Smooth muscle cell of the pulmonary artery (primary cell): ENCODE results near the gene SWT1. TPM values are rescaled to one million over a fixed set of nuclear protein-coding genes. Genes with fewer than 3 reads are reported as not detected.

Source experiments
- total RNA-seq: library from RNA; depleted of rRNA; stranded (reverse); fragments of >200 nt; gene quantifications from 2 replicates; pipeline ENCODE4 v1.2.3, GENCODE V29; 2014

The SWT1 gene
- total RNA-seq, result 4.2 and 4.4 TPM in 2 replicates

GRCh38 chr1:185156854-185157598, at the start of gene SWT1, which contains the start of gene TRMT1L:
Gene SWT1 (plus strand): TSS chr1:185157167. CDS start chr1:185160842, 3,675 bp downstream.
Gene TRMT1L (minus strand): TSS chr1:185156953. CDS start chr1:185156712, 241 bp downstream.

GRCh38 chr1:185317034-185317885, 160.3 kb downstream of the SWT1 start, which contains the start of gene IVNS1ABP:
Gene IVNS1ABP (minus strand): TSS chr1:185317243. CDS start chr1:185309493, 7,750 bp downstream.

Other genes with a start within 250 kb of the SWT1 start
- gene NIBAN1, start 182.7 kb upstream of the SWT1 start, total RNA-seq, result 58.9 and 152 TPM in 2 replicates
- 27.4 and 44.3 TPM in 2 replicates for gene RNF2, start 111.6 kb upstream of the SWT1 start, total RNA-seq
- gene TRMT1L, start 214 bp upstream of the SWT1 start, total RNA-seq, result 26.1 and 42.3 TPM in 2 replicates
- gene IVNS1ABP, start 160.1 kb downstream of the SWT1 start, total RNA-seq, result 46.4 and 66.6 TPM in 2 replicates